ENCODE data around the gene TRIM54.
"Not testable (repeated sequence)": the region's sequence is repeated elsewhere in the genome, so short reads cannot be mapped to it uniquely, and the experiment has no call there.

Gene TRIM54

DNA sequence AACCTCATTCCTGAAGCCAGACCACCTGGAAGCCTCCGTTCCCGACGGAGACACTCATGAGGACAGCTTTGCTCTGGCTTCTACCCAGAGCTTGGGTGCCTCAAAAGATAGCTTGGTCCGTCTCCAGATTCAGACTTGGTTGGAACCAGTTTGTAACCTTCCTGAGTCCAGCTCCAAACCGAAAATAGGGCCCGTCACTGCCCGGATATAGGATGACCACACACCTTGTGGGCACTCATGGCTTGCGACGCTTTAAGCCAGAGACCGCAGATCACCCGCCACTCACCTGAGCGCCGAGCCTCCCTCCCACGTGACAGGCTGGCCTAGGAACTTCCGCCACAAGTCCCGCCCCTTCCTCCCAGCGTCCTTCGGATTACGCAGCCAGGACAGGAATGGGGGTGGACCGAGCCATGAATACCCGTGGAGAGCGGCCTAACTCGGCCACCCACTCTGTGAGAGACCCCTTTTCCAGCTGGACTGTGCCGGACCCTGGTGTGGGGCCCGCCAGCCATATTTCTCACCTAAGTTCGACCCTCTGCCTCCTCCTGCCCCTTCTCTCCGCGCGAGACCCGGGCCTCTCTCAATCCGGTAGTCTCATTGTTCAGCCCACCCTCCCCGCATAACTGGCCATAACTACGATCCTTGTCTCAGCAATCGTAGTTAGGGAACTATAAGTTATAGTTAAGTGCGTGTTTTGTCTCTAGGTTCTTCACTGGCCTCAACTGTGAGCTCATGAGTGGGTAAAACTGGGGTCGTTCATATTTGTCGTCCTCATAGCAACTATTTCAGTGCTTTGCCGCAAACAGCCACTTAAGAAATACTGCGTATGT, 40.8 kb downstream of the TRIM54 start, which contains the start of gene MPV17:
MPV17 (minus strand) TSS at position 332 of the 830 bp plus-strand sequence. CDS start 580 bp downstream, outside the sequence.
- peaks cover 13% of the 10 kb centered on the region for H3K4me1 Mint-ChIP-seq
- peak; percentile 95 for ATAC-seq (ENCODE audit: low read depth)
- H3K27me3 Mint-ChIP-seq, result no peaks in the 10 kb centered on the region
- DNase-seq (ENCODE audit: low spot score in 2 of 2), result peak; percentile 71 to 75
- peak within 1 kb of the TSS; percentile 99 for H3K27ac Mint-ChIP-seq
- peaks cover 21% of the 10 kb centered on the region for H3K36me3 Mint-ChIP-seq
- H3K9me3 Mint-ChIP-seq, result no peaks in the 10 kb centered on the region
- H3K4me3 Mint-ChIP-seq, result peak within 1 kb of the TSS; percentile 99

DNA sequence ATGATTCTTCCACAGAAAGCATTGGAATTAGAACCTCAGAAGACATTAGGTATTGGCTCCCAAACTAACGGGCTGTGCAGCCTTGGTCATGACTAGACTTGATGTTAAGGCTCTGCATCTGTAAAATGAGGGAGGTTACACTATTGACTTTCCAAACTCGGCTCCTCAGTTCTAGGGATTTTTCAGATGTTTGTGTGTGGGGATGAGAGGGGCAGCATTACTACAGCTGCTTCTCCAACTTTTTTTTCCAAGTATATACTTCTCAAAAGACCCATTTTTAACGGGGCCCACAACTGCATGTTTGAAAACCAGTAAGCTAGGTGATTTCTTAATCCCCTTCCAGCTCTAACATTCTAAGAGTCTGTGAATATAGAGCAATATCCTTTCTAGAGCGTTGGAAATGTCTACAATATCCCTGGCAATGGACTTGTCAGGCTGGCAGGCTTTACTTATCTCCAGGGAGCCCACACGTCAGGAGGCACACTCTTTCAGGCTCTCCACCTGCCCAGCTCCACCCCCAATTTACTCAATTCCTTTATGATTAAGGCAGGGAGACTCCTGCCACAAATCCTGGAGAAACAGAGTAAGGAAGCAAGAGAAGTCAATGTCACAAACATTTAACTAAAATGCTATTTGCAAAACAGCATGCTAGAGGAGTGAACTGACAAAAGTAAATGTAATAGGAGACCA, 41.5 kb downstream of the TRIM54 start:
- H3K27ac Mint-ChIP-seq, result peak overlapping the region; percentile 99
- ATAC-seq (ENCODE audit: low read depth) (no peak), DNase-seq (ENCODE audit: low spot score in 2 of 2) (no peak)

DNA sequence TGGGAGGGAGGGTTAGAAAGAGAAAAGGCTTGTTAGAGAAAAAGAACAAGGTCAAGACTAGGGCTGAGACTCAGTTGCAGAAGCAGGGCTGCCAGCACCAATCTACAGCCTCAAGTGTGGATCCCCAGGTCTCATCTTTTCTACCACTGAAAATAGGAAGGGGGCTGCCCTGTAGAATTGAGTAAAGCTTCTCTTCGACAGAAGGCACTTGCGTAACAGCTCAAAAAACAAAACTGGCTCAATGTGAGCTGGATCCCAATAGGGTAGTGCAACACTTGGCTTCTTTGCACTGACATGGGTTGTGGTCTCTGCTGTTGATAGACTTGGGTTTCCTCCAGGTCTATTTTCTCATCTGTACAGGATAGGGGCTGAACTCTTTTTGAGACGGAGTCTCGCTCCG, 42.5 kb downstream of the TRIM54 start:
- ATAC-seq (ENCODE audit: low read depth) (no peak), DNase-seq (ENCODE audit: low spot score in 2 of 2) (no peak)
- Mint-ChIP-seq H3K9me3 (no peaks in the 10 kb centered on the region), H3K27ac (no peak overlapping the region), H3K36me3 (peaks cover 31% of the 10 kb centered on the region), H3K4me1 (peaks cover 13% of the 10 kb centered on the region), H3K27me3 (no peaks in the 10 kb centered on the region), H3K4me3 (peak overlapping the region; percentile 9)

More for the DNA sequence above, 41.5 kb downstream of the TRIM54 start:
- no peaks in the 10 kb centered on the region for H3K27me3 Mint-ChIP-seq
- no peaks in the 10 kb centered on the region for H3K9me3 Mint-ChIP-seq
- peaks cover 28% of the 10 kb centered on the region for H3K36me3 Mint-ChIP-seq
- H3K4me1 Mint-ChIP-seq, result peaks cover 13% of the 10 kb centered on the region
- peak overlapping the region; percentile 99 for H3K4me3 Mint-ChIP-seq

DNA sequence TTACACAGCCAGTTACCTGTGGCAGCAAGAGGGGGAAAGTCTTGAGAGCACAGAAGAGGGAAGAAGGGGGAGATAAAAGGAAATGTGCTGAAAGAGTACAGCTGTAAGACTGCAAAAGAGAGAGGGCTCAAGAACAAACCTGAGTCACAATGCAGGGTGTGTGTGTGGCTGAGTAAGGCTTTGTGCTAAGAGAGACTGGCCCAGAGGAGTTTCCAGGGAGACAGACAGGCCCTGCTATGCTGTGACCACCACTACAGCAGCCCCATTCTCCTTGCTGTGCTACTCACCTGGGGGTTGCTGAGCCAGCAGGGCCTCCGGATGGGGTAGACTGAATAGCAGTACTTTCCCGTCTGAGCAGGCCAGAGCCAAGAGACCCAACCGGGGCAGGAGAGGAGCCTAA, 53.1 kb downstream of the TRIM54 start:
- Mint-ChIP-seq H3K4me1 (no peaks in the 10 kb centered on the region), H3K27ac (peak overlapping the region; percentile 28), H3K27me3 (no peaks in the 10 kb centered on the region), H3K36me3 (peaks cover 30% of the 10 kb centered on the region), H3K4me3 (no peak overlapping the region), H3K9me3 (no peaks in the 10 kb centered on the region)
- DNase-seq (ENCODE audit: low spot score in 2 of 2) (no peak), ATAC-seq (ENCODE audit: low read depth) (no peak)

DNA sequence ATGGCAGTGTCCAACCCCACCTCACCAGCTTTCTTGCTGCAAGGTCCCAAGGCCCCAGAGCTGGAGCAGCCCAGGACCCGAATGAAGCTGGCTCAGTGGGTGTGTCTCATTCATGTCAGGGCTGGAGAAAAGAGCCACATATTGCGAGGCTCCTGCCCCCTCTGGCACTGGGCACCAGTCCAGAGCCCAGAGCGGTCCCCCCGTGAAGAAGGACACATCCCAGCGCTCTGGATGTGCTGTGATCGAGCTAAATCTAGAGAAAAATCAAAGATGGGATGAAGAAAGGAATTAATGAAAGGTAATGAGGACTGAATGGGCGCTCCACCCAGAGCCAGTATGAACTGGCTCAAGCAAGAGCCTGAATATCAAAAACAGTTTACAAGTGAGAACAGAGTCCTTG, 53.9 kb downstream of the TRIM54 start:
- H3K36me3 Mint-ChIP-seq, result peaks cover 30% of the 10 kb centered on the region
- no peaks in the 10 kb centered on the region for H3K27me3 Mint-ChIP-seq
- ATAC-seq (ENCODE audit: low read depth), result no peak
- H3K27ac Mint-ChIP-seq, result no peak overlapping the region
- DNase-seq (ENCODE audit: low spot score in 2 of 2), result no peak
- H3K4me3 Mint-ChIP-seq, result no peak overlapping the region
- H3K4me1 Mint-ChIP-seq, result no peaks in the 10 kb centered on the region
- no peaks in the 10 kb centered on the region for H3K9me3 Mint-ChIP-seq

DNA sequence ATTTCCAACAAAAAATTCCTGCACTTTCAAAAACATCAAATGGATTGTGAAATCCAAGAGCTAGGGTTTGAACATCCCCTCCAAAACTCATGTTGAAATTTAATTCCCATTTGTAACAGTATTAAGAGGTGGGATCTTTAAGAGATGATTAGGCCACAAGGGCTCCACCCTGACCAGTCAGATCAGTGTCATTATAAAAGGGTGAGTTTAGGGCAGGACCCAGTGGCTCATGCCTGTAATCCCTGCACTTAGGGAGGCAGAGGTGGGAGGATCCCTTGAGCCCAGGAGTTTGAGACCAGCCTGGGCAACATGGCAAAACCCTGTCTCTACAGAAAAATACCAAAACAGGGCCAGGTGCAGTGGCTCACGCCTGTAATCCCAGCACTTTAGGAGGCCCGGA, 65.4 kb downstream of the TRIM54 start:
- Mint-ChIP-seq H3K4me3 (no peak overlapping the region), H3K4me1 (peaks cover 24% of the 10 kb centered on the region), H3K9me3 (no peaks in the 10 kb centered on the region), H3K36me3 (peaks cover 12% of the 10 kb centered on the region), H3K27me3 (no peaks in the 10 kb centered on the region), H3K27ac (no peak overlapping the region)
- no peak for ATAC-seq (ENCODE audit: low read depth)
- no peak for DNase-seq (ENCODE audit: low spot score in 2 of 2)

DNA sequence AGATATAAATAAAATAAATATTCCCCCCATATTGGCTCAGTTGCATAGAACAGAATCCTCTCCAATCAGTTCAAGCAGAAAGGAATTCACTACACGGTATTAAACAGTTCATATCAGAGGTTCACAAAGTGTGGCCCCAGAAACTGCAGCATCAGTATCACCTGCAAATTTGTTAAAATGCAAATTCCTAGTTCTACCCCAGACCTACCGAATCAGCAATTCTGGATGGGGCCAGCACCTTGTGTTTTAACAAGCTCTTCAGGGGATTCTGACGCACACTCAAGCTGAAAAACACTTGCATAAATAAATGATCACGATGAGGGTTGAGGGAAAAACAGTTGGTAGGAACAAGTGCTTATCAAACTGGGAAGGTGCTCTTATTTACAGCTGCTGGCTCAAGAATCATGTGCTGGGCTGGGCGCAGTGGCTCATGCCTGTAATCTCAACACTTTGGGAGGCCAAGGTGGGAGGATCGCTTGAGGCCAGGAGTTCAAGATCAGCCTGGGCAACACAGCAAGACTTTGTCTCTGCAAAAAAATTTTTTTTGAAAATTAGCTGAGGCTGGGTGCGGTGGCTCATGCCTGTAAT, 68.0 kb downstream of the TRIM54 start:
- no peak overlapping the region for H3K27ac Mint-ChIP-seq

DNA sequence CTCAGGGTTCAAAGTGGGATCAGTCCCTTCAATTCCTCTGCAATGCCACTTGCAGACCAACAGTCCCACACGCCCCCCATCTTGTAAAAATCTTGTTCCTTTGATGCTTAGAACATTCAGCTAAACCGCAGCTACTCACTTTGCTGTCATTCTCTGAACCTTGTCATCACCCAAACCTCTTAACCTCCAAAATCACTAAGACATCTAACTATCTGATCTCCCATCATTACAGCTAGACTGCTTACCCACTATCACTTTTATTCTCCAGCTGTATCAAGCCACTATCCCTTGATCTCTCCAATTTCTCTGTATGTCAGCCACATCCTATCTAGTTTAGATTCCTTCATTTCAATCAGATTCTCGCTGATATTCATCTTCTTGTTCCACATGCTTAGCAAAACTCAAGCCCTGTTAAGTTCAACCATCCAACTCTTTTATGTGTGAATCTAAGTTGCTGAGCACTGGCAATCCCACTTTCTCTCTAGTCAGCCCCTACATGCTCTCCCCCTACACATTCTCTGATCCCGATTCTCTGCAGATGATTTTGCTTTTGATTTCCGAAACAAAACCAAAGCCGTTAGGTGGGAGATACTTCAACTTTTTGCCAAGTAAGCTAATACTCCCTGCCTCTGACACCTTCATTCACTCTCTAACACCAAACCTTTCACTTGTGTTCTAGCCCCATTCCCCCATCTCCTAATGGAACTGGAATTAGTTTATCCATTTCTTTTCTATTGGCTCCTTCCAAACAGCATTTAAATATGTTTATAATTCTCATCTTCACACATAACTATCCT, 69.8 kb downstream of the TRIM54 start:
- Mint-ChIP-seq H3K4me1 (peaks cover 28% of the 10 kb centered on the region), H3K4me3 (no peak overlapping the region), H3K9me3 (no peaks in the 10 kb centered on the region), H3K27ac (peak overlapping the region; percentile 16), H3K27me3 (no peaks in the 10 kb centered on the region), H3K36me3 (peaks cover 12% of the 10 kb centered on the region)
- ATAC-seq (ENCODE audit: low read depth) (no peak), DNase-seq (ENCODE audit: low spot score in 2 of 2) (no peak)

More for the DNA sequence above, 68.0 kb downstream of the TRIM54 start:
- no peak overlapping the region for H3K4me3 Mint-ChIP-seq
- H3K4me1 Mint-ChIP-seq, result peaks cover 28% of the 10 kb centered on the region
- H3K36me3 Mint-ChIP-seq, result peaks cover 12% of the 10 kb centered on the region
- DNase-seq (ENCODE audit: low spot score in 2 of 2) (no peak), ATAC-seq (ENCODE audit: low read depth) (no peak)
- no peaks in the 10 kb centered on the region for H3K9me3 Mint-ChIP-seq
- H3K27me3 Mint-ChIP-seq, result no peaks in the 10 kb centered on the region

DNA sequence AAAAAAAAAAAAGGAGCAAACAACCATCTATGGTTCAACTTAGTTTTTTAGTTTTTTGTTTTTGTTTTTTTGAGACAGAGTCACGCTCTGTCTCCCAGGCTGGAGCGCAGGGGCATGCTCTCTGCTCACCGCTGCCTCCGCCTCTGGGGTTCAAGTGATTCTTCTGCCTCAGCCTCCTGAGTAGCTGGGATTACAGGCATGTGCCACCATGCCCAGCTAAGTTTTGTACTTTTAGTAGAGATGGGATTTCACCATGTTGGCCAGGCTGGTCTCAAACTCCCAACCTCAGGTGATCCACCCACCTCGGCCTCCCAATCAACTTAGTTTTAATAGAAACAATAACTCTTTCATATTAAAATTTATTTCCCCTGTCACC, 71.1 kb downstream of the TRIM54 start:
- H3K9me3 Mint-ChIP-seq; H3K4me3 Mint-ChIP-seq; H3K36me3 Mint-ChIP-seq; ATAC-seq (ENCODE audit: low read depth); H3K27me3 Mint-ChIP-seq; DNase-seq (ENCODE audit: low spot score in 2 of 2): not testable (repeated sequence)
- H3K27ac Mint-ChIP-seq, result peak overlapping the region; percentile 24
- H3K4me1 Mint-ChIP-seq, result peaks cover 30% of the 10 kb centered on the region

DNA sequence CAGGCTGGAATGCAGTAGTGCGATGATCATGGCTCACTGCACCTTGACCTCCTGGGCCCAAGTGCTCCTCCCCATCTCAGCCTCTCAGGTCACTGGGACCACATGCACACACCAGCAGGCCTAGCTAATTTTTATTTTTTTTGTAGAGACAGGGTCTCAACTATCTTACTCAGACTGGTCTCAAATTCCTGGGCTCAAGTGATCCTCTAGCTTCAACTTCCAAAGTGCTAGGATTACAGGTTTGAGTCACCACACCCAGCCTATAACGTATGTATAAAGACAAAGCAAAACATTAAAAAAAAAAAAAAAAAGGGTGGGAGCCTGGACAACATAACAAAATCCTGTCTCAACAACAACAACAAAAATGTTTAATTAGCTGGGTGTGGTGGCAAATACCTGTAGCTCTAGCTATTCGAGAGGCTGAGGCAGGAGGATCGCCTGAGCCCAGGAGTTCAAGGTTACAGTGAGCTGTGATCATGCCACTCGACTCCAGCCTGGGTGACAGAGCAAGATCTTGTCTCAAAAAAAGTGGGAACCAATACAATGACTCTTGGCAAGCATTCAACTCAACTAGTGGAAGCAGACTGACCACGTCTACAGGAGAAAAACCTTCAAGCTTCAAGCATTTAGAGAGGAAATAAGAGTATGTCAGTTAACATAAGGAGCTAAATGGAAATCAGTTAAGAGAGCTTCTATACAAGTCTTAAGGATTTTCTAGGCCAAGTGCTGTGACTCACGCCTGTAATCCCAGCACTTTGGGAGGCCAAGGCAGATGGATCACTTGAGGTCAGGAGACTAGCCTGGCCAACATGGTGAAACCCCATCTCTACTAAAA, 71.8 kb downstream of the TRIM54 start:
- no peak for DNase-seq (ENCODE audit: low spot score in 2 of 2)
- no peak for ATAC-seq (ENCODE audit: low read depth)
- H3K9me3 Mint-ChIP-seq, result no peaks in the 10 kb centered on the region
- peak overlapping the region; percentile 24 for H3K27ac Mint-ChIP-seq
- H3K4me3 Mint-ChIP-seq, result peak overlapping the region; percentile 15
- H3K36me3 Mint-ChIP-seq, result peaks cover 5% of the 10 kb centered on the region
- H3K27me3 Mint-ChIP-seq, result no peaks in the 10 kb centered on the region
- H3K4me1 Mint-ChIP-seq, result peaks cover 32% of the 10 kb centered on the region

DNA sequence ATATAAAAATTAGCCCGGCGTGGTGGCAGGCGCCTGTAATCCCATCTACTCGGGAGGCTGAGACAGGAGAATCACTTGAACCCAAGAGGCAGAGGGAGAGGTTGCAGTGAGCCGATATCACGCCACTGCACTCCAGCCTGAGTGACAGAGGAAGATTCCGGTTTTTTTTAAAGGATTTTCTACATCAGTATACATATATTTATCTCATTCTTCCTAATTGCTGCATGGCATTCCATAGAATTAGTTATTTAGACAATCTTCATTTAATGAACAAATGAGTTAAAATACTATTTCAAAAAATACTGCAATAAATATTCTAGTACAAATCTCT, 72.3 kb downstream of the TRIM54 start:
- ATAC-seq (ENCODE audit: low read depth) (no peak), DNase-seq (ENCODE audit: low spot score in 2 of 2) (no peak)
- Mint-ChIP-seq H3K4me3 (no peak overlapping the region), H3K27ac (no peak overlapping the region), H3K27me3 (no peaks in the 10 kb centered on the region), H3K4me1 (peaks cover 32% of the 10 kb centered on the region), H3K9me3 (no peaks in the 10 kb centered on the region), H3K36me3 (peaks cover 4% of the 10 kb centered on the region)

DNA sequence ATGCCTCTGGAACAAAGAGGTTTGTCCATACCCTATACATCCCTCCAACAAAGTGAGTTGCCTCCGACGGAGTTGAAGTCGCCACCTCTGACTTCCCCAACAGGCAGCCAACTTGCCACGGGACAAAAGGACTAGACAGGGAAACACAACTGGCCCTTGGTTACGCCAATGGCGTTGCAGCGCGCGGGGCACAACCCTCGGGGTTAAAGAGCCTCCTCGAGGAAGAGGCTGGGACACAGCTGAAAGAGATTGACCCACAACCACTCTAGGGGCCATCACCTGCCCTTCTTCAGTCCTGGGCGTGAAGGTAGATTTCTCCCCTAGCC, 73.8 kb downstream of the TRIM54 start:
- Mint-ChIP-seq H3K4me1 (peaks cover 27% of the 10 kb centered on the region), H3K9me3 (no peaks in the 10 kb centered on the region), H3K36me3 (no peaks in the 10 kb centered on the region), H3K4me3 (peak overlapping the region; percentile 97), H3K27ac (peak overlapping the region; percentile 97), H3K27me3 (no peaks in the 10 kb centered on the region)
- DNase-seq (ENCODE audit: low spot score in 2 of 2) (no peak), ATAC-seq (ENCODE audit: low read depth) (peak; percentile 21)

Data from memory B cell (primary cell).